ENCODE results near the gene TMEM92. TPM values are rescaled to one million over a fixed set of nuclear protein-coding genes. Genes with fewer than 3 reads are reported as not detected.

TMEM92 gene
- total RNA-seq, 2 experiments from 2014 or later, result not detected

DNA sequence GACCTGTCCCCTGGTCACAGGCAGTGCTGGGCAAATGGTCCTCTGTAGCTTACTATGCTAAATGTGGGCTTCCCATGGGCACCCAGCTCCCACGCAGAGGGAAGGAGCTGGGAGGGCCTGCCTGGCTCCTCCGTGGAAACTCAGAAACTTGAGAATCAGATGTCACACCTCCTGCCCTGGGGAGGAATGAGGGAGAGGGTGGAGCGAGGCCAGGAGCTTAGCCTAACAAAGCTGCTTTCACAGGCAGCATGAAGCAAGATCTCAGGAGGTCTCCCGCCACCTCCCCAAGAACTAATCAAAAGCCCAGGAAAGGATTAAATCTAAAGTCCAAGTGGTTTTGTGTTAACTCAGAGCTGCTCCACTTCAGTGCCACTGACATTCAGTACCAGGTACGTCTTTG lies 38.0 kb downstream of the TMEM92 start:
- ChIA-PET POLR2A (no interaction called here), CTCF (ENCODE audit: unreplicated experiment) (interaction anchor here (1.0 kb wide), 1 partner anchor 85 kb away, joined by 3 read pairs; the partner anchor contains the start of gene LRRC59)
- Histone ChIP-seq H3K9me3 (ENCODE audit: low read length) (no peaks in the 10 kb centered on the region), H3K27ac (ENCODE audit: low read depth, low read length, poor library complexity, severe bottlenecking) (no peak overlapping the region), H2AFZ (ENCODE audit: low read length) (no peak overlapping the region), H3K4me1 (ENCODE audit: insufficient read depth, low read length, poor library complexity, severe bottlenecking) (no peaks in the 10 kb centered on the region), H4K20me1 (ENCODE audit: insufficient read depth, low read length) (no peaks in the 10 kb centered on the region), H3K4me3 (ENCODE audit: low read depth, low read length, poor library complexity, severe bottlenecking) (no peak overlapping the region), H3K36me3 (ENCODE audit: insufficient read depth, low read length) (no peaks in the 10 kb centered on the region), H3K4me2 (ENCODE audit: low read length) (no peak overlapping the region), H3K9me2 (ENCODE audit: insufficient read depth, low read length) (no peaks in the 10 kb centered on the region), H3K79me2 (ENCODE audit: insufficient read depth, low read depth, low read length) (no peaks in the 10 kb centered on the region)
- TF ChIP-seq, protein P1, sequence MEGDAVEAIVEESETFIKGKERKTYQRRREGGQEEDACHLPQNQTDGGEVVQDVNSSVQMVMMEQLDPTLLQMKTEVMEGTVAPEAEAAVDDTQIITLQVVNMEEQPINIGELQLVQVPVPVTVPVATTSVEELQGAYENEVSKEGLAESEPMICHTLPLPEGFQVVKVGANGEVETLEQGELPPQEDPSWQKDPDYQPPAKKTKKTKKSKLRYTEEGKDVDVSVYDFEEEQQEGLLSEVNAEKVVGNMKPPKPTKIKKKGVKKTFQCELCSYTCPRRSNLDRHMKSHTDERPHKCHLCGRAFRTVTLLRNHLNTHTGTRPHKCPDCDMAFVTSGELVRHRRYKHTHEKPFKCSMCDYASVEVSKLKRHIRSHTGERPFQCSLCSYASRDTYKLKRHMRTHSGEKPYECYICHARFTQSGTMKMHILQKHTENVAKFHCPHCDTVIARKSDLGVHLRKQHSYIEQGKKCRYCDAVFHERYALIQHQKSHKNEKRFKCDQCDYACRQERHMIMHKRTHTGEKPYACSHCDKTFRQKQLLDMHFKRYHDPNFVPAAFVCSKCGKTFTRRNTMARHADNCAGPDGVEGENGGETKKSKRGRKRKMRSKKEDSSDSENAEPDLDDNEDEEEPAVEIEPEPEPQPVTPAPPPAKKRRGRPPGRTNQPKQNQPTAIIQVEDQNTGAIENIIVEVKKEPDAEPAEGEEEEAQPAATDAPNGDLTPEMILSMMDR (conservative IDR thresholded peaks at IDR 0.05; ENCODE audit: low read length), result no peak
- no peak for TF ChIP-seq EZH2phosphoT487 (IDR thresholded peaks at IDR 0.05; ENCODE audit: borderline replicate concordance, low read depth, low read length)
- no TSS peak for BruUV-seq (replicated peaks)
- intact Hi-C loops (cut with micrococcal nuclease; ENCODE audit: unreplicated experiment), result no loop called here
- no peak for DNase-seq (ENCODE audit: low spot score)

DNA sequence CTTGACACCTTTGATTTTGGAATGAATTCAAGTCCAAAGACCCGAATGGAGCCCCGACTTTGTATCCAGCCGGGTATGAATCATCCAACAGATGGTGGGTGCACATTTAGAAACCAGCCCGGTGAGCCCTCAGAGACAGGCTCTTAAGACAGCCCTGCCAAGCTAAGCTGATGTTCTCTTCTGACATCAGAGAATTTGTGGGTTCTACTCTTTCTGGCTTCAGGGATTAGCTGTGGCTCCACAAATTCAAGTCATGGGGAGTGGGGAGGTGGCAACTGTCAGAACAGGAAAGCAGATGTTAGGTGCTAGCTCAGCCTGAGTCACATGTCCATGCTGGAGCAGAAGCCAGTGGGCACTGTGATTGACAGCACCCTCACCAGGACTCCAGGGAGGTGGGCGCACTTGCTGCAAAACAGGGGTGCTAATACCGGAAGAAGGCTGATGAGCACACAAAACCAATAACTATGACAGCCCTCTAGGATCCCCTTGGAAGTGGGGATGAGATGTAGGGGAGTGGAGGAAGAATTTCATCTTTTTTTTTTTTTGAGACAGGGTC lies 40.3 kb downstream of the TMEM92 start:
- CTCF ChIA-PET (ENCODE audit: unreplicated experiment), result no interaction called here

More for the DNA sequence above, 40.3 kb downstream of the TMEM92 start:
- no peak for DNase-seq (ENCODE audit: low spot score)
- intact Hi-C loops (cut with micrococcal nuclease; ENCODE audit: unreplicated experiment), result no loop called here
- Histone ChIP-seq H3K79me2 (ENCODE audit: insufficient read depth, low read depth, low read length) (no peaks in the 10 kb centered on the region), H2AFZ (ENCODE audit: low read length) (no peak overlapping the region), H3K4me2 (ENCODE audit: low read length) (no peak overlapping the region), H3K27ac (ENCODE audit: low read depth, low read length, poor library complexity, severe bottlenecking) (no peak overlapping the region), H4K20me1 (ENCODE audit: insufficient read depth, low read length) (no peaks in the 10 kb centered on the region), H3K36me3 (ENCODE audit: insufficient read depth, low read length) (no peaks in the 10 kb centered on the region), H3K9me2 (ENCODE audit: insufficient read depth, low read length) (no peaks in the 10 kb centered on the region), H3K9me3 (ENCODE audit: low read length) (no peaks in the 10 kb centered on the region), H3K4me3 (ENCODE audit: low read depth, low read length, poor library complexity, severe bottlenecking) (no peak overlapping the region), H3K4me1 (ENCODE audit: insufficient read depth, low read length, poor library complexity, severe bottlenecking) (no peaks in the 10 kb centered on the region)
- POLR2A ChIA-PET, result no interaction called here
- no peak for TF ChIP-seq EZH2phosphoT487 (IDR thresholded peaks at IDR 0.05; ENCODE audit: borderline replicate concordance, low read depth, low read length)
- TF ChIP-seq, protein P1 (conservative IDR thresholded peaks at IDR 0.05; ENCODE audit: low read length), result no peak
- BruUV-seq (replicated peaks), result no TSS peak

Data from OCI-LY7 (cell line).